ENCODE results near the gene HYOU1.
"Not testable (repeated sequence)": the region's sequence is repeated elsewhere in the genome, so short reads cannot be mapped to it uniquely, and the experiment has no call there.

Gene HYOU1

DNA sequence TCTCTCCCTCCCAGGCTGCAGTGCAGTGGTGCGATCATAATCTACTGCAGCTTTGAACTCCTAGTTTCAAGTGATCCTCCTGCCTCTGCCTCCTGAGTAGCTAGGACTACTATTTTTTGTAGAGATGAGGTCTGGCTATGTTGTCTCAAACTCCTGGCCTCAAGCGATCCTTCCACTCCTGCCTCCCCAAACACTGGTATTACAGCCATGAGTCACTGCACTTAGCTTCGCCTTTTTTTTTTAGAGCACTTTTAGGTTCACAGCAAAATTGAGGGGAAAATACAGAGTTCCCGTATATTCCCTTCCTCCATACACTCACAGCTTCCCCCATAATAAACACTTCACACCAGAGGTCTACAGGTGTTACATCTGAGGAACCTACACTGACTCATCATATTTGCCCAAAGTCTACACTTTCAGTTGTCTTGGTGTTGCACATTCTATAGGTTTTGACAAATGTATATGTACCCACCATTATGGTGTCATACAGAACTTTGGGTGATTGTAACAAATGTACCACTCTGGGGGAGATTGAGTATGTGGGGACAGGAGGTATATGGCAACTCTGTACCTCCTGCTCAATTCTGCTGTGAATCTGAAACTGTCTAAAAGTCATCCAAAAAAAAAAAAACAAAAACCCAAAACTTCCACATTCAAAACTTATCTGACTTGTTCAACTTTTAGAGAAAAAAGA, 15.0 kb downstream of the HYOU1 start:
- no peak for DNase-seq

DNA sequence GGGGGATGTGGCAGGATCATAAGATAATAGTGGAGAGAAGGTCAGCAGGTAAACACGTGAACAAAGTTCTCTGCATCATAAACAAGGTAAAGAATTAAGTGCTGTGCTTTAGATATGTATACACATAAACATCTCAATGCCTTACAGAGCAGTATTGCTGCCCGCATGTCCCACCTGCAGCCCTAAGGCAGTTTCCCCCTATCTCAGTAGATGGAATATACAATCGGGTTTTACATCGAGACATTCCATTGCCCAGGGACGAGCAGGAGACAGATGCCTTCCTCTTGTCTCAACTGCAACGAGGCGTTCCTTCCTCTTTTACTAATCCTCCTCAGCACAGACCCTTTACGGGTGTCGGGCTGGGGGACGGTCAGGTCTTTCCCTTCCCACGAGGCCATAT, 17.5 kb downstream of the HYOU1 start:
- DNase-seq = not testable (repeated sequence)

DNA sequence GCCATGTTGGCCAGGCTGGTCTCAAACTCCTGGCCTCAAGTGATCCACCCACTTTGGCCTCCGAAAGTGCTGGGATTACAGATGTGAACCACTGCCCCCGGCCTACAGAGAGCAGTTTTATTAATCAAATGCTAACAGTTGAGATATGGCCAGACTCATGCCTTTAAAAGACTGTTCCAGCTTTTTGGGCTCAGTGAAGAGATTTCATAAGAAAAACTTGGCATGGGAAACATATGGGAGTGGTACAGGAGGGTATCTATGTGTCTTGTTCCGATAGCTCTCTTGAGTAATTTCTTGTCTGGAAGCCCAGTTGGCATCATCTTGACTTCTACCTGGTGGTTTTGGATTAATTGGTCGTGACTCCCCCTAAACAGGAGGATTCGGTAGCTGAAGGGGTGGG, 18.1 kb downstream of the HYOU1 start:
- no peak for DNase-seq

DNA sequence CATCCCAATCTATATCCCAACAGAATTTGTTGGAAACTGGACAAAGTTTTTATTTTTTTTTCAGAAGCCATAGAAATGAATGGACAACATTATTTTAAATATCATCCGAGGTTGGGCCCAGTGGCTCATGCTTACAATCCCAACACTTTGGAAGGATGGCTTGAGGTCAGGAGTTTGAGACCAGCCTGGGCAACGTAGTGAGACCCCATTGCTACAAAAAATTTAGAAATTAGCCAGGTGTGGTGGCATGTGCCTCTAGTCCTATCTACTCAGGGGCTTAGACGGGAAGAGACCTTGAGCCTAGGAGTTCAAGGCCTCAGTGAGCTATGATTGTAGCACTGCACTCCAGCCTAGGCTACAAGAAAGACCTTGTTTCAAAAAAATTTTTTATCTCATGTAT, 22.2 kb downstream of the HYOU1 start:
- no peak for DNase-seq

DNA sequence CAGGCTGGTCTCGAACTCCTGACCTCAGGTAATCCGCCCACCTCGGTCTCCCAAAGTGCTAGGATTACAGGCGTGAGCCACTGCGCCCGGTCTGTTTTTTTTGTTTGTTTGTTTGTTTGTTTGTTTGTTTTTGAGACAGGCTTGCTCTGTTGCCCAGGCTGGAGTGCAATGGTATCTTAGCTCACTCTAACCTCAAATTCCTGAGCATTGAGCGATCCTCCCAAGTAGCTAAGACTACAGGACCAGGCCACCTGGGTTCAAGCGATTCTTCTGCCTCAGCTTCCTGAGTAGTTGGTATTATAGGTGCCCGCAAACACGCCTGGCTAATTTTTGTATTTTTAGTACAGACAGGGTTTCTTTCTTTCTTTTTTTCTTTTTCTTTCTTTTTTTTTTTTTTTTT, 23.6 kb downstream of the HYOU1 start:
- DNase-seq = not testable (repeated sequence)

DNA sequence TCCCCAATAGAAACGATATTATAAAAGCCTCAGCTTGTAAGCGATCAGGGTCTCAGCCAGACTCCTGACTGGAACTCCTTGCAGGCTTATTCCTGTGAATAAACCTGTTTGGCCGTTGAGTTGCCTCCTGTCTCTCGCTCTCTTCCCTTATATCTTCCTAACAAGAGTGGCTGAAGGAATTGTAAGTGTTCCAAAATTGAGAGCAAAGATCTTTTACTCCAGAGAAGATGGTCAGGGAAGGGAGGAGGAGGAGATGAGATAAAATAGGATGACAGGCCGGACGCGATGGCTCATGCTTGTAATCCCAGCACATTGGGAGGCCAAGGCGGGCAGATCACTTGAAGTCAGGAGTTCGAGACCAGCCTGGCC, 25.1 kb downstream of the HYOU1 start:
- no peak for DNase-seq

DNA sequence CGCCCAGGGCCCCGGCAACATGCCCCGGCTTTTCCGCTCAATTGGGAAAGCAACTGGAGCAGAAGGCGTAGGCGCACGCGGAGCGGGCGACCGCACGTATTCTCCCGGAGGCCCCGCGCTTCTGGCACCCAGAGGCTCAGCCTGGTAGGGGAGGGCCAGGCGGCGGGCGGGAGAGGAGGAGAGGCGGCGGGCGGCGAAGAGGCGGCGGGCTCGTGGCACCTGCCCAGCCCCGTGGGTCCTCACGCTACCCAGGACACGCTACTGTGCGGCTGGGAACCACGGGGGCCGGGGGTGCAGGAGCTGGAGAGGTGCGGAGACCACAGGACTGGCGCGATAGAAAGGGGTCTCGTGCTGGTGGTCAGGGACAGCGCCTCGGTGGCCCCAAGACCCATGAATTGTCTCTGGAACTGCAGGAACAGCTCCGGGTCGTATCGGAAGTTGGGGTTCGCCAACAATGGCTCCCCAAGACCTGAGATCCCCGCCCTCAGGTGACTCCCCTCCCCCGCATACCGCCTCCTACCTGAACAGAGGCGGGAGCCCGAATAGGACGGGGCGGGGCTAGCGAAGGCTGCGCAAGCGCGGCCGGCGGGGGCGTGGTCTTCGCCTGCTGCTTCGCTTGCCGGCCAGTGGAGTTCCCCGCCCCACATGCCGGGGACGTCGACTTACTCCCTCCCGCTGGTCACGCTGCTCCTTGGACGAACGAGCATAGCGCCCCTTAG, 26.5 kb downstream of the HYOU1 start, which contains the start of gene SLC37A4:
TSS of gene SLC37A4 (minus strand) at position 549 of the 719 bp plus-strand sequence.
- DNase-seq = peak; percentile 64

DNA sequence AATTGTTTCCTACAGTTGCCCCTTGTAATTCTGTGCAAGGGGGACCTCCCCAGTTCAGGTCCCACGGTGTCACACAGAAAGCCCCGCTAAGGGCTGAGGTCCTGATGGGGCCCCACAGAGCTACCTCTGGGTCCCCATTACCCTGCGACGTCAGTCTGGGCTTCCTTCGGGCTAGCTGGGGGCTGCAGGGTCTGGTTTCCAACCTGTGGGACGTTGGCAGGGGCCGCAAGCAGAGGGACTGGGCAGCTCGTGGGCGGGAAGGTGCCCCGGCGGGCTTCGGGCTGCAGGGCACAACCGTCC, 27.0 kb downstream of the HYOU1 start:
- DNase-seq = no peak

DNA sequence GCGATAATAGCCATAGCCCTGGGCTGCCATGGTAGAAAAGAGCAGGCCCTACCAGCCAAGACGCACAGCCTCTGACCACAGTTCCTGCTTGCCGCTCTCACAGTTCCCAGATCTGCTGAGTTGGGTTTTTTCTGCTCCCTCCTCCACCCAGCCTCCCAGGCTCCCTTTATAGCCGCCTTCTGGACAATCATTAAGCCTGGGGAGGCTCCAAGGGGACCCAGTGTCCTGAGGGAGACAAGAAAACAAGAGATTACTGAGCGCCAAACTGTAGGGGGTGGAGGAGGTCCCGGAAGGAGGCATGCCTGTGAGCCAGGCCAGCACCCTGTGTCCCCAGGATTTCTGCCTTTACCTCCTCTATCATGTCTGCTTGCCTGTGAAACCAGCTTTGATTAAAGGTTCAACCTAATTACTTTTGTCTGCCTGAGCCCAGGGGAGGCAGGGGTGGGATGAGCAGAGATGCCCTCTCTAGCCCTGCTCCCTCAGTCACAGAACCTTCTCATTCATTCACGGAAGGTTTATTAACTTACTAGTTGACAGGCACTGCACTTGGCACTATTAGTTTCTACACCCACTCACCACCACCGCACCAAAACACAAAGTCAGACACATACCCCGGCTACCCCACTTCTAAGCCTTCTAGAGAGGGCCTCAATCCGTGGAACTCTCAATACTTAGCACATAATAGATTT, 27.5 kb downstream of the HYOU1 start:
- DNase-seq = no peak

DNA sequence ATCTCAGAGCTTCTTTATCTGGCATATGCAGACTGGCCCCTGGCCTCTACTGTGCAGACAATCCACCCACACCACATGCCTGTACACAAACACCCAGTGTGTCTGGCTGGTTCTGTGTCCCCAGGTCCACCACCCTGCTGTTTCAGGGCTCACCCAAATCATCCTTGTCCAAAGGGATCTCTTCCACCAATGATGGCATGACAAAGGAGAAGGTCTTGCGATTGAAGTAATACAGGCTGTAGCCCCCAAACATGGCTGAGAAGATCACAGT, 28.0 kb downstream of the HYOU1 start:
- DNase-seq = no peak

DNA sequence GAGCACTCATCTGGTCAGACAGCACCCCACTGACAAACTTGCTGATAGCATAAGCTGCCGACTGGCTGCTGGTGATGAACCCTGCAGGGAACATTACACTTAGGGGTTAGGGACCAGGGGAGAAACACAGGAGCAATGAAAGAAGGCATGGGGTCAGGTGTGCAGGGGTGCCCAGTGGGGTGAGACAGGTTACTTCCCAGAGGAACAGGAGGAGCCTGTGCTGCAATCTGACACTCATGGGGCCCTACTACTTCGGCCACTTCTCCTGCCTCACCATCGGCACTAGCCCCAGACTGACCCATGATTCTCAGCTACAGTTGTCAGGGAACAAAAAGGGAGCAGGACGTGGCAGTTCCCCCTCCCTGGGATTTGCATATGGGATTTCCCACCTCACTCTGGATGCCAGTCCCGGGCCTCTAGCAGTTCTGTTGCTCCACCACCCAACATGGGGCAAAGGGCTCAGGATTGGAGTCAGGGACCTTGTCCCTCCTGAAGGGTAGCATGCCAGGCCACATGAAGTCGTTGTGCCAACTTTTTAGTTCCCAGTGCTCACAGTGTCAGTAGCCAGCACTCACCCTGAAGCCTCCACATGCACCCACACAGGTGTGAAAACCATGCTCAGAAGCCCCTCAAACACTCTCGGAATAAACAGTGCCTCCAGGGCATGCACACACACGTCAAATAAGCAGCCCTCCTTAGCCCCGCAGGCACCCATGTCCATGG, 28.5 kb downstream of the HYOU1 start:
- no peak for DNase-seq

DNA sequence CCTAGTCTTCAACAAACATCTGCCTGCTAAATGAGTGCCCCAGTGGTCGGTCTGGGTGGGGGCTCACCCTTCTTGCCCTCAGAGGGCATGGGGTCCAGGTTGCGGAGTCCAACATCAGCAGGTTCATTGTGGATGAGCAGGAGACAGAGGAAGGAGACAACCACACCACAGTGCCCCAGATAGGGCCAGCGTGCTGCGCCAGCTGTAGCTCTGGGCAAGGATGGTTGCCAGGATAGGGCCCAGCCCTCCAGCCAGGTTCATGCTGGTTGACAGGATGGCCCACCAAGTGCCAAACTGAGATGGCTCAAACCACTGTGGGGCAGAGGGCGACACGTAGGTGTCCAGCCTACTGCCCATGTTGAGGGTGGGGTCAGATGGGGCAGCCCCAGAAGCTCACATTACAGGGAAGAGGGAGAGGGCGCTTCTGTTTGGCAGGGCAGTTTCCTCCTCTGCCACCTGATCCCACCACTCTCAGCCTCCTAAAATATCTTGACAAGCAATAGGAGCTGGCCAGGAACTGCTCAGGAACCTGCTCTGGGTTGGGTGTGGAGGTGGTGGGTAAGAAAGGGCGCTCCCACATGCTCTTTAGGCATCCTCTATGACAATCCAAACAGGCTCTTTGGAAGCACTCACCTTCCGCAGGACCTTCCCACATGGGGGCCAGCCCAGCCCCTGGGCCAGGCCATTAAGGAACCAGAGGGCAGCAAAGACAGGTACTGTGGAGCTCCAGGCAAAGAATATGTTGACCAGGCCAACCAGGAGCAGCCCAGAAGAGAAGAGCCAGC, 29.3 kb downstream of the HYOU1 start:
- no peak for DNase-seq

DNA sequence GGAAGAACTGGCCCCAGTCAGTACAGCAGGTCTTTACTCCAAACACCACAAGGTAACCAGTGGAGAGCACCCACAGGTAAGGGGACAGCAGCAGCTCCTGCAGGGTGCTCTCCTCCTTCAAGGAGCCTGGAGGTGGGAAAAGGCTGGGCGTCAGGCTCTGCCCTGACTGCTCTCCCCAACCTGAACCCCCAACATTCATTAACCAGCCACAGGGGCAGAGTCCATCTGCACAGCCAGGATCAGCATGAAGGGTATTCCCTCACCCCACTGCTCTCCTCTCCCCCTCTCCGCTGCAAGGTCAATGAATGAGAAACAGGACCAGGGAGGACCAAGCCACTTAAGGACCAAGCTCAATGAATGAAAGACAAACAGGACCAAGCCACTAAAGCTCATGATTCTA, 30.0 kb downstream of the HYOU1 start:
- DNase-seq = no peak

DNA sequence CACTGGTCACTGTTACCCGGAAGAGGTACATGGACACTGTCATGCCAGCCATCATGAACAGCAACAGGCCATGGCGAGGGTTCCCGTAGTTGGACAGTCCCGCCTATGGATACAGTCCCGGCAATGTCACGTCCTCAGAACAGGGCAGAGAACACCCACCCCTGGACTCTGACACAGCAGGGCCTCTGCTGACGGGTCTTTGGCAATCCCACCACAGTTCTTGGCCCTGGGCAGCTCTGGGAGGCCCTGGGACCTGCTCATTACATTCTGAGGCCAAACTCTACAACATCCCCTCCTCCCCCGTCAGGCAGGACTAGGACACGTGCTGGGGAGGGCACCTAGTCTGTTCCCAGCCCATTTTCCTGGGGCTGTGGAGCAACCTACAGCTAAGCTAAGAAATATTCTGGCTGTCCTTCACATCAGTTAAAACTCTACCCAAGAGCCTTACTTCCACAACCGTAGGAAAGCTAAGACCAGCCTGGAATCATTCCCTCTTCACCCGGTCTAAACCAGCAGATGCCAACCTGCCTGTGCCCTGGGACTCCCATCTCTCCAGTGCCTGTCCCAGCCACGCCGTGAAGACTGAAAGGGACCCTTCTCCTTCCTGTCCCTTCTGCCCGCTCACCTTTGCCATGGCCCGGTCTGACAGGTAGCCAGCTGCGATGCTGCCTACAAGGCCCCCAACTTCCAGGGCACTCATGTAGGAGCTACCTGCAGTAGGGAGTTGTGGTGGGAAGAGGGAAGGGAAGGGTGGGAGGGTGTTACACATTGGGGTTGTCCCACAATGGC, 30.8 kb downstream of the HYOU1 start:
- DNase-seq = no peak

DNA sequence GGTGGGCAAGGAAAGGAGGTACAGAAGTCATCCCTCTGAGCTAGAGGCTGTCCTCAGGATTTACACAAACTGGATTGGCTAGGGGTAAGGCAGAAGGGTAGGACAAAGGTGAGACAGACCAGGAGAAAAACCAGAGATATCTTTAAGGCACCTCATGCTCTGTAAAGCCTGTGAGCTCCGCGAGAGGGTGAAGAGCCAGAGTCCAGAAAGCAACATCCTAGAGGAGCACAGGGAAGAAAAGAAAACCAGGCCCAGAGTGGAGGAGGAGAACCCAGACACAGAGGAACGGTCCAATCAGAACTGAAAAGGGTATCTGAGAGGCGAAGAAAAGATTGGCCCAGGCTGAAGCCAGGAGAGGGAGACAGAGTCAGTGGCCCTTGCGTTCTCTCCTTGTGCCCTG, 31.5 kb downstream of the HYOU1 start:
- no peak for DNase-seq

DNA sequence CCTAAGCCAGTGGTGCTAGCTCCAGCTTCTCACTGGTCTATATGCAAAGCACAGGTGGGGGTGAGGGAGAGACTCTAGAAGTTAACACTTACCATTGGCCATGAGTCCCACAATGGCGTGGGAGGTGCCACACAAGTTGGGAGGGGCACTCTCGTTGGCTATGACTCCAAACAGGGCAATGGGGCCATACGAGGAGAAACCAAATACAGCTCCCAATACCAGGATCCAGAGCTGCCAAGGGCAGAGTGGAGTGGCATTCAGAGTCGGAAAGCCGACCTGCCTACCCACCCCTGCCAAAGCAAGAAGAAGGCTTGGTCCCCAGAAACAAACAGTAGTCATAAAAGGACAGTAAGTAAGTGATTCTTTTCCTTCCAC, 31.9 kb downstream of the HYOU1 start:
- no peak for DNase-seq

DNA sequence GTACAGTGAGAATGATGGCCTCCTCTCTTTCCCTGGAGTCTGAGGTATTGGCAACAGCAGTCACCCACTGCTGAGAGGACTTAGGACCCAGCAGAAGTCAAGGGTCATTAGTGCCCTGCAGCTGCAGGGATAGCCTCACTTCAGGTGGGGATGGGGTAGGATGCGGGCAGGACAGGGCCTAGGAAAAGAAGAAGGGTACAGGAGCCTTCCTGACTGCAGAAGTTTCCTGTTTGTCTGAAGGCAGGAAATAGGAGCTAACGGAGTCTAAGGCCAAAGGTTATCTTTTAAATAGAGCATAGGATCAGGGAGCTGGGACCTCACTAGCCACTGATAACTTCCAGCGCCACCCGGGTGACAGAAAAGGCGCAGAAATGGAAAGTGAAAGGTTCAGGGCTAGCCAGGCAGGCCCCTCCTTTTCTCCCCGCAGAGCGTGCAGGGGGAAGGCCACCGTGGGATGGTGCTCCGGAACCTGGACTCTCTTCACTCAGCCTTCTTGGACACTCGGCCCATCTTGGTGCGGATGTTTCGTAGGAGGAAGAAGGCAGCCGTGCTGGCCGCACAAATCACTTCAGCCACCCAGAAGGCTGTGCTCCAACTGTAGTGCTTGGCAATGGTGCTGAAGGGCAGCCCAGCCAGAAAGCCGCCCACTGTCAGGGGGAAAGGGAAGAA, 32.4 kb downstream of the HYOU1 start:
- DNase-seq = no peak

DNA sequence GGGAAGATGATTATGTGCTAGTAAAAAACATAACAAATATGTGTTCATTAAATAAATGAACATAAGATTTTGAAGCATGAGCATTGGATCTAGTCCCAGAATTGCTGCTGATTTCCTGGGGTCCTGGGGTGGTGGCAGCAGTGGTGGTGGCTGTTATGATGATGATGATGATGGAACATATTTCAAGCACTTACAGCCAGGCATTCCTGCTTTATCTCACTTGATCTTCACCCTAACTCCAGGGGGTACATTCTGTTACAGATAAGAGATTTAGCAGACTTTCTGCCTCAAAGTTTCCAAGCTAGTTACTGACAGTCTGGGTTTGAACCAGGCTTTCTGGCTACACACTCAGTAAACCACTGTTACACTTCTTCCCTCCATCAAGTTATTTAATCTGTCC, 33.3 kb downstream of the HYOU1 start:
- DNase-seq = no peak

DNA sequence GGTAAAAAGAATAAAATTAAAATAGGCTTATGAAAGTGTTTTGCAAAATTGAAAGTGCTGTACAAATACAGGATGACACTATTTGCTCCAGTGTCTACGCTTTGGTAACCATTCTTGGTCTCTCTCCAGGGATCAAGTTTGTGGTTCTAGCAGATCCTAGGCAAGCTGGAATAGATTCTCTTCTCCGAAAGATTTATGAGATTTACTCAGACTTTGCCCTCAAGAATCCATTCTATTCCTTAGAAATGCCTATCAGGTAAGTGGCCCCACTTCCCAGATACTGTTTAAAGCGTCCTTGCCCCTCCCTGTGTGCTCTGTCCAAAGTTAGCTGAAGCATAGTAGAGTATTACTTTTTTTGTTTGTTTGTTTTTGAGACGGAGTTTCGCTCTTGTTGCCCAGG, 35.4 kb downstream of the HYOU1 start:
- no peak for DNase-seq

DNA sequence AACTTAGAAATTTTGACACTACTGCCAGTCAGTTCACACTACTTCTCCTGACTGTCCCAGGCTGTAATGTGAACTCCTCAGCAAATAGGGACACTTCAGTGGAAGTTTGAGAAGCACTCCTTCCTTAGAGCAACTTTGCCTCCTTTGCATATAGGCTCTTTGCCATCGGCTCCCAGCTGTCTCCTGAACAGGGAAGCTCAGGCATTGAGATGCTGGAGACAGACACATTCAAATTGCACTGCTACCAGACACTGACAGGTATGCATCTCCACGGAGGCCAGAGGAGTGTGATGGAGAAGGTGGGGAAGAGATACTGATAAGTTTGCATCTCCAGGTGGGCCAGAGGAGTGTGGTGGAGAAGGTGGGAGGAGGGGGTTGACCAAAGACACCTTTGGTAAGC, 37.0 kb downstream of the HYOU1 start:
- no peak for DNase-seq

DNA sequence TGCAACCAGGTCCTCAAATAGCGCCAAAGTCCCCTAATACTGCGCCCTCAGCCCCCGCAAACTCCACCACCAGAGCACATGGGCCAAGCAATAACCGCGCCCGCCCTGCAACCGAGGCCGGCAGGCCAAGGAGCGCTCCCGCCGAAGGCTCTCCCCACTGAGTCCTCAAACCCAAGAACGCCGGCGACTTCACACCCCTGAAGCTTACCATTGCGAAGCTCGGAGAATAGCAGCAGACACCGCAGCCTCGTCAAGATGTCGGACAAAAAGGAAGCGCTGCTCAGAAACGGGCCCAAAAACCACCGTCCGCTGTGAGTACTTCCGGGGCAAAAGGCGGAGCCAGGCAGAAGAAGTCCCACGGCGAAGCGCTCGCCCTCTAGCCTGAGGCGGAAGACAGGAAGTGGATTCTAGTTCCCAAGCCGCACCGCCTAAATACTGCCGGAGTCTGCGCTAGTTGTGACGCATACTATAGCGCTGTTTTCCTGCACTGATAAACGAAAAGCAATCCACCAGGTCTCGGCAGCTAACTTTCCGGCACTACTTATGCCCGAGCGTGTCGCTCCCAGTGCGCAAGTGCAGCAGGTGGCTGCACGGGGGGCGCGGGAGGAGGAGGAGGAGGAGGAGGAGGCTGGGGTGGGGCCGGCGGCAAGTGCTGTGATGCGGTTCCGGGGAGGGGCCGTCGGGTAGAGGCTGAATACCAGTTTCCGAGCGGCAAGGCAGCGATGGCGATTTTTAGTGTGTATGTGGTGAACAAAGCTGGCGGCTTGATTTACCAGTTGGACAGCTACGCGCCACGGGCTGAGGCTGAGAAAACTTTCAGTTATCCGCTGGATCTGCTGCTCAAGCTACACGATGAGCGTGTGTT, 38.7 kb downstream of the HYOU1 start, which contains the start of the genes RPS25 and TRAPPC4:
TSS of gene RPS25 (minus strand) at position 270 of the 865 bp plus-strand sequence. CDS start at position 211, 59 bp downstream.
TSS of gene TRAPPC4 (plus strand) at position 693 of the 865 bp plus-strand sequence. CDS start at position 723, 30 bp downstream.
- DNase-seq = peak; percentile 58

Measured in NCI-H1694 (cell line).